Activated CD8-positive, alpha-beta T cell treated with anti-CD3 and anti-CD28 coated beads for 36 hours (primary cell): ENCODE measurements around the gene SLFNL1. TPM values are rescaled to one million over a fixed set of nuclear protein-coding genes. Genes with fewer than 3 reads are reported as not detected.
A peak's percentile ranks its signal among the peaks of the same experiment; 100 is the strongest.

Experiments used
- ATAC-seq: fragments of 200-7000 bp; cut with Tn5 transposase; one replicate; pipeline ENCODE4 v1.10.0; 2021; ENCODE audit warnings: mild to moderate bottlenecking, moderate library complexity
- CTCF ChIA-PET: fragments of 350-600 bp; sonication (Branson Sonifier 250); formaldehyde crosslinking; loops from one replicate; lab custom pipeline; 2021; ENCODE audit warnings: antibody characterized with exemption; lab: Charles Lee
- POLR2A ChIA-PET: fragments of 350-600 bp; sonication (Branson Sonifier 250); formaldehyde crosslinking; loops from one replicate; lab custom pipeline; 2021; ENCODE audit warnings: antibody characterized with exemption; lab: Charles Lee
- DNase-seq: peaks from one replicate; pipeline ENCODE4 v3.0.0-alpha.2; 2020
- H3K27ac Mint-ChIP-seq: one replicate; pipeline ENCODE4 v1.8.0; 2021; ENCODE audit warnings: mild to moderate bottlenecking, mixed read lengths
- H3K27me3 Mint-ChIP-seq: one replicate; pipeline ENCODE4 v1.8.0; 2021; ENCODE audit warnings: mixed read lengths
- H3K36me3 Mint-ChIP-seq: one replicate; pipeline ENCODE4 v1.8.0; 2021; ENCODE audit warnings: low read depth, mixed read lengths
- H3K4me1 Mint-ChIP-seq: one replicate; pipeline ENCODE4 v1.8.0; 2021; ENCODE audit warnings: low read depth, mixed read lengths
- H3K4me3 Mint-ChIP-seq: one replicate; pipeline ENCODE4 v1.8.0; 2021; ENCODE audit warnings: mild to moderate bottlenecking, moderate library complexity, mixed read lengths
- H3K9me3 Mint-ChIP-seq: one replicate; pipeline ENCODE4 v1.8.0; 2021; ENCODE audit warnings: mixed read lengths
- CTCF ChIP-seq: fragments of 200-600 bp; IDR thresholded peaks from one replicate; pipeline ENCODE4 v1.8.0; 2022; ENCODE audit warnings: antibody characterized with exemption, mild to moderate bottlenecking
- intact Hi-C: fragments of 100-400 bp; cut with micrococcal nuclease; formaldehyde crosslinking; loops from one replicate; pipeline ENCODE4 v1.10.0; 2022
- total RNA-seq, 2 experiments: library from RNA; stranded (reverse); gene quantifications; one replicate each; pipeline ENCODE4 v1.2.3, GENCODE V29; 2021

Gene SLFNL1
- under 1 TPM; 0.22 to 0.25 TPM for total RNA-seq

- intact Hi-C loops, result no loop called here
- POLR2A ChIA-PET, result interaction anchor here (0.8 to 1.7 kb wide), 6 partner anchors 10 to 42 kb away, joined by 3 to 5 read pairs (median 4); partner anchors contain the start of gene CTPS1
- DNase-seq (peak; percentile 18), ATAC-seq (no peak)
- Mint-ChIP-seq H3K27ac (no peak within 1 kb of the TSS), H3K36me3 (peaks cover 7% of the 10 kb centered on the region), H3K4me1 (peaks cover 7% of the 10 kb centered on the region), H3K9me3 (no peaks in the 10 kb centered on the region), H3K4me3 (no peak within 1 kb of the TSS), H3K27me3 (no peaks in the 10 kb centered on the region)
- TF ChIP-seq CTCF, result no peak
- CTCF ChIA-PET, result interaction anchor here (0.9 kb wide), 1 partner anchor 18 kb away, joined by 3 read pairs; no protein-coding TSS in a partner anchor
Measured at GRCh38 chr1:41021526-41022308, at the start of gene SLFNL1. SLFNL1 (minus strand) TSS chr1:41021725; CDS start chr1:41020660, 1,065 bp downstream.

- Mint-ChIP-seq H3K36me3 (peaks cover 34% of the 10 kb centered on the region), H3K4me1 (no peaks in the 10 kb centered on the region), H3K27ac (no peak overlapping the region), H3K4me3 (no peak overlapping the region), H3K9me3 (peaks cover 3% of the 10 kb centered on the region), H3K27me3 (no peaks in the 10 kb centered on the region)
- intact Hi-C loops, result no loop called here
- ATAC-seq (no peak), DNase-seq (no peak)
- ChIA-PET CTCF (no interaction called here), POLR2A (no interaction called here)
- no peak for TF ChIP-seq CTCF
Measured at GRCh38 chr1:41056907-41057306, 35.4 kb upstream of the SLFNL1 start.

- no peaks in the 10 kb centered on the region for H3K4me1 Mint-ChIP-seq
- H3K27ac Mint-ChIP-seq, result no peak overlapping the region
- ChIA-PET CTCF (no interaction called here), POLR2A (no interaction called here)
- peaks cover 18% of the 10 kb centered on the region for H3K36me3 Mint-ChIP-seq
- H3K27me3 Mint-ChIP-seq, result no peaks in the 10 kb centered on the region
- DNase-seq (no peak), ATAC-seq (no peak)
- intact Hi-C loops, result no loop called here
- TF ChIP-seq CTCF, result no peak
- no peak overlapping the region for H3K4me3 Mint-ChIP-seq
- H3K9me3 Mint-ChIP-seq, result no peaks in the 10 kb centered on the region
Measured at GRCh38 chr1:41053316-41053715, 31.8 kb upstream of the SLFNL1 start.

- H3K27me3 Mint-ChIP-seq, result no peaks in the 10 kb centered on the region
- ChIA-PET POLR2A (no interaction called here), CTCF (no interaction called here)
- H3K27ac Mint-ChIP-seq, result no peak overlapping the region
- H3K36me3 Mint-ChIP-seq, result peaks cover 27% of the 10 kb centered on the region
- ATAC-seq, result no peak
- H3K4me1 Mint-ChIP-seq, result no peaks in the 10 kb centered on the region
- intact Hi-C loops, result no loop called here
- DNase-seq, result no peak
- H3K4me3 Mint-ChIP-seq, result no peak overlapping the region
- no peak for TF ChIP-seq CTCF
- no peaks in the 10 kb centered on the region for H3K9me3 Mint-ChIP-seq
Measured at GRCh38 chr1:41051022-41051421, 29.5 kb upstream of the SLFNL1 start.

GRCh38 chr1:41048540-41048939 lies 27.0 kb upstream of the SLFNL1 start:
- no peaks in the 10 kb centered on the region for H3K27me3 Mint-ChIP-seq
- TF ChIP-seq CTCF, result no peak
- peaks cover 17% of the 10 kb centered on the region for H3K36me3 Mint-ChIP-seq
- DNase-seq (no peak), ATAC-seq (no peak)
- no peak overlapping the region for H3K27ac Mint-ChIP-seq
- H3K4me3 Mint-ChIP-seq, result no peak overlapping the region
- ChIA-PET CTCF (no interaction called here), POLR2A (no interaction called here)
- no peaks in the 10 kb centered on the region for H3K4me1 Mint-ChIP-seq
- H3K9me3 Mint-ChIP-seq, result no peaks in the 10 kb centered on the region
- intact Hi-C loops, result no loop called here
